ENCODE data around the gene PLCH1. TPM values are rescaled to one million over a fixed set of nuclear protein-coding genes. Genes with fewer than 3 reads are reported as not detected.

Gene PLCH1
- total RNA-seq, 1 experiment from 2014 or later: 3.1 TPM

- POLR2A ChIA-PET (ENCODE audit: low non-redundant PET): no interaction called here
These were observed 137.1 kb downstream of the PLCH1 start for GRCh38 chr3:155607761-155608160.

GRCh38 chr3:155605571-155605970, 139.3 kb downstream of the PLCH1 start:
- no peaks in the 10 kb centered on the region for H3K9me3 ChIP-seq (ENCODE audit: low read depth, low read length, poor library complexity, severe bottlenecking)
- ChIA-PET CTCF (no interaction called here), POLR2A (ENCODE audit: low non-redundant PET) (no interaction called here)
- H3K36me3 ChIP-seq (ENCODE audit: insufficient read depth, low read length, poor library complexity, severe bottlenecking): no peaks in the 10 kb centered on the region
- H3K27ac ChIP-seq (ENCODE audit: low read depth, low read length, poor library complexity, severe bottlenecking): no peak overlapping the region
- H3K4me1 ChIP-seq (ENCODE audit: insufficient read depth, low read length, poor library complexity, severe bottlenecking): no peaks in the 10 kb centered on the region
- no peak for DNase-seq (ENCODE audit: low spot score)
- intact Hi-C loops (cut with micrococcal nuclease; ENCODE audit: unreplicated experiment): no loop called here
- no TSS peak for BruUV-seq (replicated peaks)
- no peak overlapping the region for H3K4me3 ChIP-seq (ENCODE audit: low read depth, low read length, poor library complexity, severe bottlenecking)
- no peaks in the 10 kb centered on the region for H3K27me3 ChIP-seq (replicated peaks; ENCODE audit: insufficient read depth, low read depth, low read length, poor library complexity)
- TF ChIP-seq CTCF (conservative IDR thresholded peaks at IDR 0.05; ENCODE audit: low read depth, low read length) (no peak), EZH2 (IDR thresholded peaks at IDR 0.05; ENCODE audit: borderline replicate concordance, low read depth, low read length, poor library complexity, severe bottlenecking) (no peak)

More at GRCh38 chr3:155607761-155608160, 137.1 kb downstream of the PLCH1 start:
- intact Hi-C loops (cut with micrococcal nuclease; ENCODE audit: unreplicated experiment): no loop called here
- BruUV-seq (replicated peaks): no TSS peak
- DNase-seq (ENCODE audit: low spot score): no peak
- H3K36me3 ChIP-seq (ENCODE audit: insufficient read depth, low read length, poor library complexity, severe bottlenecking): no peaks in the 10 kb centered on the region
- H3K27me3 ChIP-seq (replicated peaks; ENCODE audit: insufficient read depth, low read depth, low read length, poor library complexity): no peaks in the 10 kb centered on the region
- H3K9me3 ChIP-seq (ENCODE audit: low read depth, low read length, poor library complexity, severe bottlenecking): no peaks in the 10 kb centered on the region
- no peaks in the 10 kb centered on the region for H3K4me1 ChIP-seq (ENCODE audit: insufficient read depth, low read length, poor library complexity, severe bottlenecking)
- H3K4me3 ChIP-seq (ENCODE audit: low read depth, low read length, poor library complexity, severe bottlenecking): no peak overlapping the region
- H3K27ac ChIP-seq (ENCODE audit: low read depth, low read length, poor library complexity, severe bottlenecking): no peak overlapping the region
- CTCF ChIA-PET: no interaction called here
- TF ChIP-seq EZH2 (IDR thresholded peaks at IDR 0.05; ENCODE audit: borderline replicate concordance, low read depth, low read length, poor library complexity, severe bottlenecking) (no peak), CTCF (conservative IDR thresholded peaks at IDR 0.05; ENCODE audit: low read depth, low read length) (no peak)

GRCh38 chr3:155604967-155605366, 139.9 kb downstream of the PLCH1 start:
- no peaks in the 10 kb centered on the region for H3K27me3 ChIP-seq (replicated peaks; ENCODE audit: insufficient read depth, low read depth, low read length, poor library complexity)
- no peaks in the 10 kb centered on the region for H3K4me1 ChIP-seq (ENCODE audit: insufficient read depth, low read length, poor library complexity, severe bottlenecking)
- intact Hi-C loops (cut with micrococcal nuclease; ENCODE audit: unreplicated experiment): no loop called here
- TF ChIP-seq EZH2 (IDR thresholded peaks at IDR 0.05; ENCODE audit: borderline replicate concordance, low read depth, low read length, poor library complexity, severe bottlenecking): no peak
- no peak for TF ChIP-seq CTCF (conservative IDR thresholded peaks at IDR 0.05; ENCODE audit: low read depth, low read length)
- no peak overlapping the region for H3K4me3 ChIP-seq (ENCODE audit: low read depth, low read length, poor library complexity, severe bottlenecking)
- DNase-seq (ENCODE audit: low spot score): no peak
- no peaks in the 10 kb centered on the region for H3K9me3 ChIP-seq (ENCODE audit: low read depth, low read length, poor library complexity, severe bottlenecking)
- H3K27ac ChIP-seq (ENCODE audit: low read depth, low read length, poor library complexity, severe bottlenecking): no peak overlapping the region
- CTCF ChIA-PET: no interaction called here
- BruUV-seq (replicated peaks): no TSS peak
- no peaks in the 10 kb centered on the region for H3K36me3 ChIP-seq (ENCODE audit: insufficient read depth, low read length, poor library complexity, severe bottlenecking)
- POLR2A ChIA-PET (ENCODE audit: low non-redundant PET): no interaction called here

Measured in A673 (cell line).